ENCODE data around the gene TASOR2. TPM values are rescaled to one million over a fixed set of nuclear protein-coding genes. Genes with fewer than 3 reads are reported as not detected.

TASOR2 gene
- total and polyA plus RNA-seq, 2 of the 4 experiments (the other 2 are of a cell fraction) = 19.4 to 53.6 TPM

GRCh38 chr10:5640036-5640435, 44.6 kb upstream of the TASOR2 start:
- peaks cover 25% of the 10 kb centered on the region for H3K36me3 ChIP-seq (ENCODE audit: control insufficient read depth, insufficient read depth, low read length)
- POLR2A ChIA-PET (ENCODE audit: unreplicated experiment) = no interaction called here
- H3K27me3 ChIP-seq (ENCODE audit: control insufficient read depth, insufficient read depth, low read length) = no peaks in the 10 kb centered on the region
- no peak overlapping the region for H4K8ac ChIP-seq (ENCODE audit: low read depth in 2 of 2, low read length in 2 of 2)
- H3K79me1 ChIP-seq (ENCODE audit: low read depth in 1 of 2, low read length in 2 of 2) = no peaks in the 10 kb centered on the region
- no peak overlapping the region for H4K5ac ChIP-seq (ENCODE audit: low read depth, low read length)
- no peak overlapping the region for H2BK120ac ChIP-seq (ENCODE audit: low read depth, low read length)
- no peak overlapping the region for H3K4me2 ChIP-seq (ENCODE audit: low read depth, low read length)
- no peak overlapping the region for H3K27ac ChIP-seq (ENCODE audit: insufficient read depth, low read length)
- no peak overlapping the region for H2BK15ac ChIP-seq (ENCODE audit: low read depth, low read length)
- no peak for TF ChIP-seq POLR2A (IDR thresholded peaks at IDR 0.05; ENCODE audit: low read depth, low read length)
- no peak for TF ChIP-seq FOS (IDR thresholded peaks at IDR 0.05; ENCODE audit: low read depth, low read length)
- TF ChIP-seq USF2 (IDR thresholded peaks at IDR 0.05; ENCODE audit: low read depth, low read length) = no peak
- TF ChIP-seq CHD1 (IDR thresholded peaks at IDR 0.05; ENCODE audit: low read depth, low read length) = no peak
- no peak for TF ChIP-seq NFE2L2 (IDR thresholded peaks at IDR 0.05; ENCODE audit: low read depth, low read length)
- no peak for TF ChIP-seq CTCF (conservative IDR thresholded peaks at IDR 0.05; ENCODE audit: low read depth, low read length)
- no peak for TF ChIP-seq SMC3 (IDR thresholded peaks at IDR 0.05; ENCODE audit: low read depth, low read length)
- no peak for TF ChIP-seq MAZ (IDR thresholded peaks at IDR 0.05; ENCODE audit: borderline replicate concordance, low read depth, low read length)
- no peak for TF ChIP-seq MXI1 (IDR thresholded peaks at IDR 0.05; ENCODE audit: borderline replicate concordance, low read depth, low read length)
- no peak for TF ChIP-seq CEBPB (IDR thresholded peaks at IDR 0.05; ENCODE audit: low read depth, low read length)
- TF ChIP-seq ELK1 (IDR thresholded peaks at IDR 0.05; ENCODE audit: borderline replicate concordance, low read depth, low read length) = no peak
- no peak for TF ChIP-seq BHLHE40 (IDR thresholded peaks at IDR 0.05; ENCODE audit: low read depth, low read length)
- no peak for TF ChIP-seq RAD21 (IDR thresholded peaks at IDR 0.05; ENCODE audit: low read length)
- TF ChIP-seq RCOR1 (IDR thresholded peaks at IDR 0.05; ENCODE audit: insufficient replicate concordance, low read length) = no peak
- TF ChIP-seq MAFK (IDR thresholded peaks at IDR 0.05; ENCODE audit: low read depth, low read length) = no peak
- no peak for TF ChIP-seq RFX5 (IDR thresholded peaks at IDR 0.05; ENCODE audit: low read depth, low read length)
- H3K9ac ChIP-seq (ENCODE audit: low read depth, low read length) = no peak overlapping the region
- intact Hi-C loops (cut with micrococcal nuclease) (no loop called here), in situ Hi-C loops (cut with MboI; ENCODE audit: low sequenced_read_pairs) (no loop called here), dilution Hi-C loops (cut with HindIII; ENCODE audit: low sequenced_read_pairs, unreplicated experiment) (no loop called here)
- BruUV-seq (replicated peaks) = no TSS peak
- H3K9me1 ChIP-seq (ENCODE audit: insufficient read depth, low read length) = no peaks in the 10 kb centered on the region
- H3K4ac ChIP-seq (ENCODE audit: low read depth, low read length) = no peak overlapping the region
- no peak overlapping the region for H3K56ac ChIP-seq (ENCODE audit: extremely low read depth, insufficient read depth, low read length)
- H3K23ac ChIP-seq (ENCODE audit: low read depth, low read length) = no peak overlapping the region
- no peak overlapping the region for H4K91ac ChIP-seq (ENCODE audit: insufficient read depth, low read depth, low read length)
- H3K4me3 ChIP-seq (ENCODE audit: insufficient read depth, low read depth, low read length) = no peak overlapping the region
- H2AFZ ChIP-seq (replicated peaks; ENCODE audit: low read length, poor library complexity) = no peak overlapping the region
- WGBS, 2 experiments (ENCODE audit: extremely low coverage in 2 of 2, insufficient read length in 1 of 2) = 98% methylated on average over 7 of the region's 12 CpGs; no CpG with 5 or more reads in 1 of the 2 experiments
- H2AK9ac ChIP-seq (replicated peaks; ENCODE audit: low read depth, low read length, poor library complexity) = no peak overlapping the region
- H2AK5ac ChIP-seq (ENCODE audit: low read depth, low read length) = no peak overlapping the region
- CTCF ChIA-PET = no interaction called here
- H3K14ac ChIP-seq (replicated peaks; ENCODE audit: low read depth, low read length) = no peak overlapping the region
- H4K20me1 ChIP-seq (ENCODE audit: insufficient read depth, low read length) = no peaks in the 10 kb centered on the region
- DNase-seq (no peak), ATAC-seq (ENCODE audit: low read depth) (no peak)
- H2BK5ac ChIP-seq (ENCODE audit: low read depth, low read length, poor library complexity, severe bottlenecking) = no peak overlapping the region
- H3K18ac ChIP-seq (ENCODE audit: low read depth, low read length) = no peak overlapping the region
- H3K4me1 ChIP-seq (ENCODE audit: control insufficient read depth, insufficient read depth, low read length) = no peaks in the 10 kb centered on the region
- no peaks in the 10 kb centered on the region for H3K9me3 ChIP-seq (ENCODE audit: control insufficient read depth, insufficient read depth, low read length)
- no peak overlapping the region for H2BK20ac ChIP-seq (ENCODE audit: low read depth, low read length)
